Naive thymus-derived CD8-positive, alpha-beta T cell (primary cell): ENCODE data around the gene TP53TG5. TPM values are rescaled to one million over a fixed set of nuclear protein-coding genes. Genes with fewer than 3 reads are reported as not detected.

Experiments used
- ATAC-seq, 2 donors: fragments of 150-1000 bp; cut with Tn5 transposase in 1 of 2; sonication (Bioruptor Pico), chemical (Tn5 transposase) in 1 of 2; 1 replicate in 1 of 2; 2 replicates in 1 of 2; pipeline ENCODE4 v1.10.0; 2021; ENCODE audit warnings: mild to moderate bottlenecking in 2 of 2, moderate library complexity in 2 of 2
- POLR2A ChIA-PET: fragments of 350-600 bp; sonication (Branson Sonifier 250); formaldehyde crosslinking; loops from one replicate; lab custom pipeline; 2021; ENCODE audit warnings: antibody characterized with exemption; lab: Charles Lee
- DNase-seq, 10 donors: peaks; one replicate each; pipeline versions ENCODE4 v3.0.0 to v3.0.0-alpha.2; 2020 to 2022
- H3K27ac Mint-ChIP-seq, 10 donors: one replicate each; pipeline ENCODE4 v1.8.0; 2020 to 2022; ENCODE audit warnings: mild to moderate bottlenecking in 10 of 10, mixed read lengths in 10 of 10, moderate library complexity in 4 of 10, inconsistent platforms in 1 of 10
- H3K27me3 Mint-ChIP-seq, 5 donors: one replicate each; pipeline ENCODE4 v1.8.0; 2021 to 2022; ENCODE audit warnings: mixed read lengths in 5 of 5
- H3K36me3 Mint-ChIP-seq, 3 donors: one replicate each; pipeline ENCODE4 v1.8.0; 2020 to 2022; ENCODE audit warnings: mixed read lengths in 3 of 3, mild to moderate bottlenecking in 2 of 3, inconsistent platforms in 1 of 3
- H3K4me1 Mint-ChIP-seq, 4 donors: one replicate each; pipeline ENCODE4 v1.8.0; 2021 to 2022; ENCODE audit warnings: mixed read lengths in 4 of 4
- H3K4me3 Mint-ChIP-seq, 10 donors: one replicate each; pipeline ENCODE4 v1.8.0; 2020 to 2022; ENCODE audit warnings: mild to moderate bottlenecking in 10 of 10, mixed read lengths in 10 of 10, moderate library complexity in 6 of 10, inconsistent platforms in 1 of 10
- H3K9me3 Mint-ChIP-seq, 9 donors: one replicate each; pipeline ENCODE4 v1.8.0; 2020 to 2022; ENCODE audit warnings: mixed read lengths in 9 of 9, mild to moderate bottlenecking in 3 of 9, inconsistent platforms in 1 of 9, moderate library complexity in 1 of 9
- polyA plus RNA-seq, 3 donors: library from polyadenylated mRNA; unstranded; fragments of 300-500 nt; fragmentation: Illumina TruSeq; gene quantifications; one replicate each; pipeline ENCODE4 v1.2.3, GENCODE V29; 2021
- total RNA-seq, 8 experiments: library from RNA in 2 of 8; stranded (reverse) in 2 of 8; gene quantifications; one replicate each; pipeline ENCODE4 v1.2.3 and lab custom pipeline; 2021 to 2026

Gene TP53TG5
- total and polyA plus RNA-seq, 5 experiments from 2014 or later: 0.42 to 0.55 (median 0.47) TPM; not detected in 2

GRCh38 chr20:45412653-45413052 is 34.5 kb upstream of the TP53TG5 start:
- POLR2A ChIA-PET: interaction anchor here (1.0 to 2.3 kb wide), 3 partner anchors 9 to 522 kb away, joined by 3 to 11 read pairs (median 3); no protein-coding TSS in a partner anchor

GRCh38 chr20:45410887-45411286 is 32.8 kb upstream of the TP53TG5 start:
- no peak for DNase-seq
- Mint-ChIP-seq H3K4me3 (no peak overlapping the region), H3K27ac (peak overlapping the region in 1 of 10 donors; percentile 57), H3K27me3 (no peaks in the 10 kb centered on the region), H3K9me3 (no peaks in the 10 kb centered on the region), H3K36me3 (peaks cover 0 to 4% (median 0%) of the 10 kb centered on the region in 3 donors), H3K4me1 (peaks cover 15 to 34% (median 26%) of the 10 kb centered on the region in 4 donors)
- POLR2A ChIA-PET: interaction anchor here (2.3 kb wide), 1 partner anchor 37 kb away, joined by 11 read pairs; no protein-coding TSS in a partner anchor
- no peak for ATAC-seq

More at GRCh38 chr20:45412653-45413052, 34.5 kb upstream of the TP53TG5 start:
- ATAC-seq (no peak), DNase-seq (no peak)
- Mint-ChIP-seq H3K9me3 (no peaks in the 10 kb centered on the region), H3K4me1 (peaks cover 15 to 40% (median 35%) of the 10 kb centered on the region in 4 donors), H3K27me3 (no peaks in the 10 kb centered on the region), H3K4me3 (no peak overlapping the region), H3K36me3 (peaks cover 0 to 4% (median 0%) of the 10 kb centered on the region in 3 donors), H3K27ac (peak overlapping the region in 2 of 10 donors; percentile 73 to 90)

- Mint-ChIP-seq H3K27me3 (no peaks in the 10 kb centered on the region), H3K4me3 (no peak overlapping the region), H3K9me3 (no peaks in the 10 kb centered on the region), H3K36me3 (peaks cover 0 to 4% (median 0%) of the 10 kb centered on the region in 3 donors), H3K4me1 (peaks cover 12 to 34% (median 23%) of the 10 kb centered on the region in 4 donors), H3K27ac (peak overlapping the region in 2 of 10 donors; percentile 18 to 86)
- ATAC-seq (no peak), DNase-seq (no peak)
- POLR2A ChIA-PET: no interaction called here
Observed at GRCh38 chr20:45409521-45410272, 31.6 kb upstream of the TP53TG5 start.

GRCh38 chr20:45408646-45409213 is 30.6 kb upstream of the TP53TG5 start:
- peaks cover 0 to 2% (median 0%) of the 10 kb centered on the region in 5 donors for H3K27me3 Mint-ChIP-seq
- peak in 1 of 2 donors; percentile 28 for ATAC-seq
- peaks cover 0 to 4% (median 0%) of the 10 kb centered on the region in 3 donors for H3K36me3 Mint-ChIP-seq
- H3K4me1 Mint-ChIP-seq: peaks cover 12 to 30% (median 25%) of the 10 kb centered on the region in 4 donors
- POLR2A ChIA-PET: interaction anchor here (4.4 kb wide), 1 partner anchor 45 kb away, joined by 25 read pairs; the partner anchor contains the start of gene SYS1
- H3K27ac Mint-ChIP-seq: peak overlapping the region; percentile 34 to 93 (median 85)
- DNase-seq: peak in 2 of 10 donors; percentile 26 to 27
- peak overlapping the region in 6 of 10 donors; percentile 11 to 87 (median 40) for H3K4me3 Mint-ChIP-seq
- no peaks in the 10 kb centered on the region for H3K9me3 Mint-ChIP-seq

- POLR2A ChIA-PET: interaction anchor here (1.1 to 5.5 kb wide), 5 partner anchors 8 to 45 kb away, joined by 3 to 53 read pairs (median 25); partner anchors contain the start of genes PIGT and SYS1
- Mint-ChIP-seq H3K27ac (peak within 1 kb of the TSS; percentile 61 to 93 (median 88)), H3K4me1 (peaks cover 12 to 30% (median 25%) of the 10 kb centered on the region in 4 donors), H3K36me3 (peaks cover 0 to 4% (median 0%) of the 10 kb centered on the region in 3 donors), H3K9me3 (no peaks in the 10 kb centered on the region), H3K4me3 (peak within 1 kb of the TSS; percentile 80 to 91 (median 82)), H3K27me3 (peaks cover 0 to 2% (median 0%) of the 10 kb centered on the region in 5 donors)
- DNase-seq (peak in 7 of 10 donors; percentile 17 to 65 (median 34)), ATAC-seq (peak; percentile 30 to 66)
Observed at GRCh38 chr20:45407783-45408645, 29.9 kb upstream of the TP53TG5 start, which contains the start of gene DBNDD2. DBNDD2 (plus strand) TSS chr20:45408289; CDS start chr20:45408468, 179 bp downstream.

- POLR2A ChIA-PET: interaction anchor here (1.1 to 5.5 kb wide), 6 partner anchors 9 to 44 kb away, joined by 3 to 53 read pairs (median 16); partner anchors contain the start of genes PIGT and SYS1
- H3K4me3 Mint-ChIP-seq: peak overlapping the region; percentile 80 to 91 (median 82)
- H3K36me3 Mint-ChIP-seq: peaks cover 0 to 4% (median 0%) of the 10 kb centered on the region in 3 donors
- peak in 3 of 10 donors; percentile 9 to 15 (median 14) for DNase-seq
- peak; percentile 19 to 23 for ATAC-seq
- H3K4me1 Mint-ChIP-seq: peaks cover 12 to 30% (median 25%) of the 10 kb centered on the region in 4 donors
- H3K27me3 Mint-ChIP-seq: peaks cover 0 to 2% (median 0%) of the 10 kb centered on the region in 5 donors
- H3K9me3 Mint-ChIP-seq: peaks cover 0 to 2% (median 0%) of the 10 kb centered on the region in 9 donors
- H3K27ac Mint-ChIP-seq: peak overlapping the region; percentile 48 to 93 (median 86)
Observed at GRCh38 chr20:45407067-45407745, 29.1 kb upstream of the TP53TG5 start.

- H3K9me3 Mint-ChIP-seq: peaks cover 0 to 8% (median 0%) of the 10 kb centered on the region in 9 donors
- peaks cover 12 to 30% (median 25%) of the 10 kb centered on the region in 4 donors for H3K4me1 Mint-ChIP-seq
Observed at GRCh38 chr20:45406260-45407066, 28.3 kb upstream of the TP53TG5 start.

GRCh38 chr20:45405571-45406259 is 27.6 kb upstream of the TP53TG5 start:
- Mint-ChIP-seq H3K27me3 (peaks cover 0 to 2% (median 0%) of the 10 kb centered on the region in 5 donors), H3K4me3 (peak overlapping the region; percentile 78 to 89 (median 82)), H3K4me1 (peaks cover 12 to 30% (median 25%) of the 10 kb centered on the region in 4 donors), H3K9me3 (peaks cover 0 to 13% (median 2%) of the 10 kb centered on the region in 9 donors), H3K36me3 (peaks cover 0 to 10% (median 8%) of the 10 kb centered on the region in 3 donors), H3K27ac (peak overlapping the region; percentile 35 to 89 (median 74))
- DNase-seq: peak in 3 of 10 donors; percentile 4 to 41 (median 16)
- POLR2A ChIA-PET: interaction anchor here (0.7 to 5.5 kb wide), 6 partner anchors 11 to 50 kb away, joined by 3 to 53 read pairs (median 15); partner anchors contain the start of genes PIGT and SYS1
- ATAC-seq: peak; percentile 19 to 43

More at GRCh38 chr20:45406260-45407066, 28.3 kb upstream of the TP53TG5 start:
- Mint-ChIP-seq H3K36me3 (peaks cover 0 to 8% (median 3%) of the 10 kb centered on the region in 3 donors), H3K4me3 (peak overlapping the region; percentile 80 to 91 (median 82)), H3K27ac (peak overlapping the region in 8 of 10 donors; percentile 79 to 93 (median 86)), H3K27me3 (peaks cover 0 to 2% (median 0%) of the 10 kb centered on the region in 5 donors)
- ATAC-seq (peak; percentile 58 to 64), DNase-seq (peak; percentile 23 to 70 (median 45))
- POLR2A ChIA-PET: interaction anchor here (1.2 to 5.5 kb wide), 6 partner anchors 10 to 43 kb away, joined by 4 to 53 read pairs (median 16); partner anchors contain the start of genes PIGT and SYS1

- H3K4me1 Mint-ChIP-seq: peaks cover 12 to 30% (median 25%) of the 10 kb centered on the region in 4 donors
- peaks cover 0 to 25% (median 9%) of the 10 kb centered on the region in 9 donors for H3K9me3 Mint-ChIP-seq
- ATAC-seq: no peak
- H3K36me3 Mint-ChIP-seq: peaks cover 8 to 21% (median 8%) of the 10 kb centered on the region in 3 donors
- H3K27me3 Mint-ChIP-seq: peaks cover 0 to 2% (median 0%) of the 10 kb centered on the region in 5 donors
- H3K27ac Mint-ChIP-seq: peak overlapping the region in 8 of 10 donors; percentile 47 to 87 (median 73)
- DNase-seq: no peak
- POLR2A ChIA-PET: interaction anchor here (1.2 to 5.5 kb wide), 2 partner anchors 9 to 12 kb away, joined by 3 to 53 read pairs; partner anchors contain the start of gene PIGT
- peak overlapping the region; percentile 69 to 86 (median 80) for H3K4me3 Mint-ChIP-seq
Observed at GRCh38 chr20:45404438-45404837, 26.3 kb upstream of the TP53TG5 start.
